Right lobe of liver (tissue), 4 donors: Measurements from ENCODE around the gene SIN3A.

Experiments
- POLR2A ChIP-seq: fragments of 450-650 bp; IDR thresholded peaks from one replicate; pipeline ENCODE4 v1.6.1; 2017; ENCODE audit warnings: antibody characterized with exemption, mild to moderate bottlenecking
- TF ChIP-seq, protein P1 (sequence below), 4 donors: fragments of 200-600 bp in 3 of 4; fragments of 450-650 bp in 1 of 4; IDR thresholded peaks; one replicate each; pipeline versions ENCODE4 v1.5.1 to v1.8.0; 2016 to 2022; ENCODE audit warnings: antibody characterized with exemption in 4 of 4, mild to moderate bottlenecking in 2 of 4
- donor health status: DM: no; HTN: no; CAD: no.
- donor health status: DM: no; HTN: no; CAD: no.
- donor health status: DM: no; HTN: yes; CAD: no.

- TF ChIP-seq, protein P1, sequence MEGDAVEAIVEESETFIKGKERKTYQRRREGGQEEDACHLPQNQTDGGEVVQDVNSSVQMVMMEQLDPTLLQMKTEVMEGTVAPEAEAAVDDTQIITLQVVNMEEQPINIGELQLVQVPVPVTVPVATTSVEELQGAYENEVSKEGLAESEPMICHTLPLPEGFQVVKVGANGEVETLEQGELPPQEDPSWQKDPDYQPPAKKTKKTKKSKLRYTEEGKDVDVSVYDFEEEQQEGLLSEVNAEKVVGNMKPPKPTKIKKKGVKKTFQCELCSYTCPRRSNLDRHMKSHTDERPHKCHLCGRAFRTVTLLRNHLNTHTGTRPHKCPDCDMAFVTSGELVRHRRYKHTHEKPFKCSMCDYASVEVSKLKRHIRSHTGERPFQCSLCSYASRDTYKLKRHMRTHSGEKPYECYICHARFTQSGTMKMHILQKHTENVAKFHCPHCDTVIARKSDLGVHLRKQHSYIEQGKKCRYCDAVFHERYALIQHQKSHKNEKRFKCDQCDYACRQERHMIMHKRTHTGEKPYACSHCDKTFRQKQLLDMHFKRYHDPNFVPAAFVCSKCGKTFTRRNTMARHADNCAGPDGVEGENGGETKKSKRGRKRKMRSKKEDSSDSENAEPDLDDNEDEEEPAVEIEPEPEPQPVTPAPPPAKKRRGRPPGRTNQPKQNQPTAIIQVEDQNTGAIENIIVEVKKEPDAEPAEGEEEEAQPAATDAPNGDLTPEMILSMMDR (IDR thresholded peaks at IDR 0.05): no peak
- TF ChIP-seq POLR2A: no peak
These were observed 3.2 kb upstream of the SIN3A start for GRCh38 chr15:75454471-75455378.
